NCI-H460 (cell line): ENCODE measurements around the gene SREK1IP1. TPM values are rescaled to one million over a fixed set of nuclear protein-coding genes. Genes with fewer than 3 reads are reported as not detected.
"Not testable (repeated sequence)": the region's sequence is repeated elsewhere in the genome, so short reads cannot be mapped to it uniquely, and the experiment has no call there.

Experiments
- DNase-seq: peaks from one replicate; pipeline ENCODE4 v3.0.0-alpha.2; 2016; ENCODE audit warnings: low read depth; ENCODE audit errors: extremely low read depth
- total RNA-seq: library from RNA; depleted of rRNA; stranded (reverse); fragments of >200 nt; shearing (Covaris generic); gene quantifications from 2 replicates; pipeline ENCODE4 v1.2.3, GENCODE V29; 2014

SREK1IP1 gene
- total RNA-seq, 1 experiment from 2014 or later: 9.1 TPM

DNA sequence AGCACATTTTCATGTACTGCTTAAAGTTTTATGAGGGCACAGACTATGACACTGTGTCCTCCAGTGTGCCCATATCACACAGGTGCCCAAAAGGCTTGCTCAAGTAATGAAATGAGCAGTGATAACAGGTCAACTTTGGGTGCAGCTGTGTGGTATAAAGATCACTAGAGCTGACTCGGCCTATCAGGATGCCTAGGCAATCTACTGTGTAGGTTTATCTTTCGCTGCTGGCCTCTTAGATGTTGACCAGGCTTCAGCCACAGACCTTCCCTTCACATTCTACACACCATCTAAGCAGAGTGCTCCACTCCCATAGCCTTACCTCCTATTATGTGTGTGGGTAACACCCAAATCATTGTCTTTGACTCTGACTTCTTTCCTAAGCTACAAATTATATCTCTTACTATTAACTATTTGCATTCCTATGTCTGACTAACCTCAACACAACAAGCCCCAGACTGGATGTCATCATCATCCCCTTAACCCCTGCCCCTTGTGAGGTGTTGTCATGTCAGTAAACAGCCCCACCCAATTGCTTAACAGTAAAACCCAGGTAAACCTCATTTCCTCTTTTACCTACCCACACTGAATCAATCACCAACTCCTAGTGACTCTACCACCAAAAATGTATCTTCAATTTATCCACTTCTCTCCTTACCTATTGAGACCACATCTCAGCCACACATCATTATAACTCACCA, 2.5 kb downstream of the SREK1IP1 start:
- DNase-seq: no peak

DNA sequence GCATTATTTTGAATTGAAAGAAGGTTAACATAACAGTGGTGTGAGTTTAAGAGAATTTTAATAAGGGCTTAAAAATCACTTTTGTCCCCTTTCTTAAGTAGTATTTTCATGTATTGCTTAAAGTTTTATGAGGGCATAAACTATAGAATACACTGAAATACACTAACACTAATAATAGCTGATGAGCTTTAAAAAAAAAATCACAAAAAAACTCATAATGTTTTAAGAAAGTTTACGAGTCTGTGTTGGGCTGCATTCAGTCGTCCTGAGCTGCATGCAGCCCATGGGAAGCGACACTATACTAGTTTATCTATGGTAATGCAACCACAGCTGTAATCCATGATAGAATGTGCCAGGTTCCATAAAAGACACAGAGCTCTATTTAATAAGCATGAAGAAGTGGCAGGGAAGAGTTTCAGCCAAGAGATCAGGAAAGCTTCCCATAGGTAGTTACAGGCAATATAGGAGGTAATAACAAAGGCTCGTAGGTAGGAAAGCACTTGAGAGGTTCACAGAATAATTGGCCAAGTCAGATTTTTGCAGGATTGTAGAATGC, 4.5 kb downstream of the SREK1IP1 start:
- DNase-seq: no peak

DNA sequence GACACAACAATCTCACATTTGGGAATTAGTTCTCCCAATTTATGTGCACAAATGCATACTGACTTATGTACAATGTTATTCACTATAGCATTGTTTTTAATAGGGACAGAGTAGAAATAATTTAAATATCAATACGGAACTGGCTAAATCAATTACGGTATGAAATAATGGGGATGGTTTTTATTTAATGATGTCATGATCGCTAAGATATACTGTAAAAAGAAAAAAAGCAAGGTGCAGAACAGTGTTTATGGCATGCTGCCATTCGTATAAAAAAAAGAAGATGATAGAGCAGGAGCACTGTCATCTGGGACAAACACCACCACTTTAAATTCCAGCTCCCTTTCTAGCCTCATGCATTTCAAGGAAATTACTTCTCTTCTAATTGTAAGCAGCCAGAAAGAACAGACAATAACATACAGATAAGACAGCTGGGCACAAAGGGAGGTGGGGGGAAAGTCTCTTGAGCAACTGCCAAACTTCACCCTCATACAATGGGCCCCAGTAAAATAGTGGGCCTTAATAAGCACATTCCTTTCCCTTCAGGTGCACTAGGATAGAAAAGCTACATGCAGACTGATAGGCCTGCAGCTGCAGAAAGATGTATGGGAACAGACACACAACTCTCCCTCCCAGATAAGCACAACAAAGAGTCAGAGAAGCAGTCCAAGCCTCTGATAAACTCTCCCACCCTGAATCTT, 8.4 kb downstream of the SREK1IP1 start:
- no peak for DNase-seq

DNA sequence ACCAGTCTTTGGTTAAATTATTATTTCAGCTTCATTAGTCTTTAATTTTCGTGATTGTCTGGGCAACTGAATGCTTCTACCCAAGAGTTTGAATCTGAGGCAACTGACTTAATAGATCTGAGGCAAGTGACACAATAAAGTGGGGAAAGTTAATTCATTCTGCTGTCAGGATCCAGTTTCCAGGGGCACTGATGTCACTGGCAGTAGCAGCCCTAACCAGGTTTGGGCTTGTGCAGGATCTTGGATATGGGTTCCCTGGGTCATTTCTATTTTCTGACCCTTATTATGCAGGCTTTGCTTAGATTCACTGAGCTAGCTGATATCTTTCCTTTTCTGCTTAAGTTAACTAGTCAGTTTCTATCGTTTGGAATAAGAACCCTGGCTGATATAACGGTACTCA, 9.6 kb downstream of the SREK1IP1 start:
- no peak for DNase-seq

DNA sequence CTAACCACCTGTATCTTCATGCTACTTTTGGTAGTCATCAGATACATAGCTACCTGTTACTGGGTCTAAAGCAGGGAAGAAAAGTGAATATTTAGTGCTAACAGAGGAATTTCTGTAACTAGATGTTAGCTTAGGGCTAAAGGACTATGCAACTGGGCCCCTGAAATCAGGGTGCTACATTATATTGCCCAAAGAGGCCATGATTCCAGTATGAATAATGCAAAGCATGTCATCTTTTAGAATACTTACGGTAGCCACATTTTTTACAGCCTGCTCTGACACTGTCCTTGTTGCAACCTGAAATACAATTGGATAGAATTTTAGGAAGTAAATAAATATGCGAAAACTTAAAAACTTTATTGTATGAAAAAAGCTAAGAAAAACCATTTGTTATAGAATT, 14.4 kb downstream of the SREK1IP1 start:
- no peak for DNase-seq

DNA sequence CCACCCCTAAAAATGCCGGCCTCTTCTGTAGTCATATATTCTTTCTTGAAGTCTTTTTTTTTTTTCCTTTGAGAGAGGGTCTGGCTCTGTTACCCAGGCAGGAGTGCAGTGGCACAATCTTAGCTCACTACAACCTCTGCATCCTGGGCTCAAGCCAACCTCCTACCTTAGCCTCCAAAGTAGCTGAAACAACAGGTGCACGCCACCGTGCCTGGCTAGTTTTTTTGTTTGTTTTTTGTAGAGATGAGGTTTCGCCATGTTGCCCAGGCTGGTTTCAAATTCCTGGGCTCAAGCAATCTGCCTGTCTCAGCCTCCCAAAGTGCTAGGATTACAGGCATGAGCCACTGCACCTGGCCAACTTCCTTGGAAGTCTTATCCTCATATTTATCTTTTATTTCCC, 19.1 kb downstream of the SREK1IP1 start:
- DNase-seq: no peak

DNA sequence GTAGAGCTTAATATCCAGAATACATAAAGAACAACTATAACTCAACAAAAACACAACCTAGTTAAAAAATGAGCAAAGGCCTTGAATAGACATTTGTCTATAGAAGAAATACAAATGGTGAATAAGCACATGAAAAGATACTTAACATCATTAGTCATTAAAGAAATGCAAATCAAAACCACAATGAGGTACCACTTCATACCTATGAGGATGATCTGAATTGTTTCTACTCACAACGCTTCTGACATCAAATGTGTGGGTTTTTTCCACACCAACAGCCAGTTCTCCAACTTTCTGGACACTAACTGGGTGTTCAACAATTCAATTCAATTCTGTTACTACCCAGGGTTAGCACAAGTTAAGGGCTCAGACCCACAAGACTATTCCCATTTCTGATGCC, 22.0 kb downstream of the SREK1IP1 start:
- DNase-seq: no peak

DNA sequence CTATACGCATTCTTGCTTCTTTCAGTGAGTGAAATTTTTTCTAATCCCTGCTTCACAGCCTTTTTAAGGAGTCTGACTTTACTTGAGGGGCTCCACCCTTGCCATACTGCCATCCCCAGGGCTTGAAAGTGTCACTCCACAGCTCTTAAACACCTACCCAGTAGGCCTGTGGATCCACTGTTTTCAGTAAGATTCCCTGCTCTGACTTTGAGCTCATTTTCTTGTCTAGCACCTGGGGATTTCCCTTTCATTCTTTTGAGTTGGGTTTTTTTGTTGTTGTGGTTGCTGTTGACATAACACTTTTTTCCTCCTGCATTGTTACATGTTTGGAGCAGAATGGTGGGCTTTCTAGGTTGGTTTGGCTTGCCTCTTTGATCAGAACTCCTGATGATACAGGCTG, 23.6 kb downstream of the SREK1IP1 start:
- DNase-seq: no peak

DNA sequence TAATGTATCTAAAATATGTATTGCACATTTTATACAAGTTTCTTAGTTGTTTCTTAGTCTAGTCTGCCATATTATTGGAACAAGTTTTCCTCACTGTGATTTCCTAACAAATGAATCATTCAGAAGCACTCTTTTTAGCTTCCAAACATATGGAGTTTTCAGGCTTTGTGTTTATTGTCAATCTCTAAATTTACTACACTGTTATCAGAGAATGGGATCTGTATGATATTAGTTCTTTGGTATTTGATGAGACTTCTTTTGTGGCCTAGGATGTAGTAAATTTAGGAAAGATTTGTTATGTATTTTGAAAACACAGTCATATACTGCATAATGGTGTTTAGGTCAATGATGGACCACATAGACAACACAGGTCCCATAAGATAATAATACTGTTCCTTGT, 25.7 kb downstream of the SREK1IP1 start:
- DNase-seq: no peak

DNA sequence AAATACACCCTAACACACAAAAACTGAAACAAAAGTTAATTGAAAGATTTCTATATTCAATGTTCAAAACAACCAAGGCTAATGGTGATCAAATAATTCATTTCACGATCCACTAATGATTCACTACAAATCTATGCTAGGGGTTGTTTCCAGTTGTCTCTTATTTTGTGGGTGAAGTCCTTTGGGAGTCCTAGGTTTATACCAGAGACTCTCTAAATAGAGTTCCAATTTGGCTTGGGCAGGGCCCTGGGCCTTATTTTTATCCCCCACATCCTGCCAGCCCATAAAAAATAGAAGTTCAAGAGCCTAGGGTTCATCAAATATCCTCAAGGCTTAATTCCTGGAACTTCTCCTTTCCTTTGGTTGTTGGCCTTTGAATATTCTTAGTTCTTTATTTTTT, 26.1 kb downstream of the SREK1IP1 start:
- DNase-seq: no peak

DNA sequence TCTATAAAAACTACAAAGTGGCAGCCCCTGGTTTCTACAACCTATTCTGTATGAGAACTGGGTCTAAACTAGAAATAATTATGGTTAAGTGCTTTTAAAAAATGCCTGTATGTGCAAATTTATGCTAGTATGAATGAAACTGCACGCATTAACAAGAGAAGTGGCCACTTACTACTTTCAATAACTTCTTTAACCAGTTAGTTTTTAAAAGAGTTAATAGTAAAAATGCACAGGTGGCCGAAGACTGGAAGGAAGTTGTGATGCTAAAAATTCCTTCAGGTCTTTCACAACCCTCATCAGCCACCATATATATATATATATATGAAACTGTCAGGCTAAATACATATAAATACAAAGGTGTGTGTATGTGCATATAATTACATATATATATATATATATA, 41.3 kb downstream of the SREK1IP1 start:
- DNase-seq: no peak

DNA sequence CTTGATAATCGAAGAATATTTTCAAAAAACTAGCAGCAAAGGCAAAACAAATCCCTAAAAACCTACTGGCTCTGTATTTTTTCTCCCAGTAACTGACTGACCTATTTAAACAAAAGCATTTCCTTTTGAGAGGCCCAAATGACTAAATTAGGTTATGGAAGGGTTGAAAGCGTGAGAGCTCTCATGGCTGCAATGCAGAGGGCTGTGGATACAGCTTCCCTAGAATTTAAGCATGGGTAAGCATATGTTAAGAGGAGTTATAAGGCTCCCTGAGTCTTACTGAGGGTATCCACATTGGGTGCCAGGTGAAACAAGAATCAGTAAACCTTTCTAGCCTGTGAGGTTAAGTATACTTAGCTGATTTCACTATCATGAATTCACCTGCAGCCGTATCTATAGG, 45.9 kb downstream of the SREK1IP1 start:
- DNase-seq: no peak

DNA sequence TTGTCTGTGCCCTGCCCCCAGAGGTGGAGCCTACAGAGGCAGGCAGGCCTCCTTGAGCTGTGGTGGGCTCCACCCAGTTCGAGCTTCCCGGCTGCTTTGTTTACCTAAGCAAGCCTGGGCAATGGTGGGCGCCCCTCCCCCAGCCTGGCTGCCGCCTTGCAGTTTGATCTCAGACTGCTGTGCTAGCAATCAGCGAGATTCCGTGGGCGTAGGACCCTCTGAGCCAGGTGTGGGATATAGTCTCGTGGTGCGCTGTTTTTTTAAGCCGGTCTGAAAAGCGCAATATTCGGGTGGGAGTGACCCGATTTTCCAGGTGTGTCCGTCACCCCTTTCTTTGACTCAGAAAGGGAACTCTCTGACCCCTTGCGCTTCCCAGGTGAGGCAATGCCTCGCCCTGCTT, 54.0 kb downstream of the SREK1IP1 start:
- not testable (repeated sequence) for DNase-seq

DNA sequence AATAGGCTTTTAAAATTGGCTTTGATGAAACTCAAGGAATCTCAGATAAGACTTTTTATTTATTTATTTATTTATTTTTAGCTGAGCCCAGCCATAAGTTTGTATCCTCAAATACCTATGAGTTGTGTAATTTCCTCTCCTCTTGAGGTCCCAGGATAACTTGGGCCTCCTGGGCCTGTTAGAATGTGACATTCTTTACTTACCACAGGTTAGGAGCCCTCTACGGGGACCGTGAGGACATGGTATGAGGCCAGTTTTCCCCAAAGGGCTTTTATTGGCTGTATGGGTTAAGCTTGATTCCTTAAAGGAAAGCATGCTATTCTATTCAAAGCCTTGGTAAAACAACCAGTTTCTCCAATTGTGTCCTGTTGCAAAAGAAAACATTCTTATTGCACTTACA, 61.3 kb downstream of the SREK1IP1 start:
- DNase-seq: no peak

DNA sequence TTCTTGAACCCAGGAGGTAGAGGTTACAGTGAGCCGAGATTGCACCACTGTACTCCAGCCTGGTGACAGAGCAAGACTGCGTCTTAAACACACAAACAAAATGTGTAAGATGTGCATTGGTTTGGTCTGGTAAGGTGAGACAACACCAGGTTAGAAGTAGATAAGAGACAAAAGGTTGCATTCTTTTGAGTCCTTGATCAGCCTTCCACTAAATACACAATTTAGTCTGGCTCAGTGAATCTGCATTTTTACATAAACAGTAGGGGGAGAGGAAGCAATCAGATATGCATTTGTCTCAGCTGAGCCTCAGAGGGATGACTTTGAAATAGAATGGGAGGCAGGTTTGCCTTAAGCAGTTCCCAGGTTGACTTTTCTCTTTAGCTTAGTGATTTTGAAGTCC, 62.4 kb downstream of the SREK1IP1 start:
- not testable (repeated sequence) for DNase-seq

DNA sequence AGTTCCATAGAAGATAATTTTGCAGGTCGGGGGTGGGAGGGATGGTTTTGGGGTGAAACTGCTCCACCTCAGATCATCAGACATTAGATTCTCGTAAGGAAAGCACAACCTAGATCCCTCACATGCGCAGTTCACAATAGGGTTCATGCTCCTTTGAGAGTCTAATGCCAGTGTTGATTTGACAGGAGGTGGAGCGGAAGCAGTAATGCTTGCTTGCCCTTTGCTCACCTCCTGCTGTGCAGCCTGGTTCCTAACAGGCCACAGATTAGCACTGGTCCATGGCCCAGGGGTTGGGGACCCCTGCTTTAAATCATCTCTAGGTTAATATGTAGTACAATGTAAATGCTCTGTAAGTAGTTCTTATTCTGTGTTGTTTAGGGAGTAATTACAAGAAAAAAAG, 67.7 kb downstream of the SREK1IP1 start:
- no peak for DNase-seq

DNA sequence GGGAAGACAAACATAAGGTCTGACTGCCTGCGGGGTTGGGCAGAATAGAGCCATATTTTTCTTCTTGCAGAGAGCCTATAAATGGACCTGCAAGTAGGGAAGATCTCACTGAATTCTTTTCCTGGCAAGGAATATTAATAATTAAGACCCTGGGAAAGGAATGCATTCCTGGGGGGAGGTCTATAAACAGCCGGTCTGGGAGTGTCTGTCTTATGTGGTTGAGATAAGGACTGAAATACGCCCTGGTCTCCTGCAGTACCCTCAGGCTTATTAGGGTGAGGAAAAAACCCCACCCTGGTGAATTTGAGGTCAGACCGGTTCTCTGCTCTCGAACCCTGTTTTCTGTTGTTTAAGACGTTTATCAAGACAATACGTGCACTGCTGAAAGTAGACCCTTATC, 72.1 kb downstream of the SREK1IP1 start:
- not testable (repeated sequence) for DNase-seq

DNA sequence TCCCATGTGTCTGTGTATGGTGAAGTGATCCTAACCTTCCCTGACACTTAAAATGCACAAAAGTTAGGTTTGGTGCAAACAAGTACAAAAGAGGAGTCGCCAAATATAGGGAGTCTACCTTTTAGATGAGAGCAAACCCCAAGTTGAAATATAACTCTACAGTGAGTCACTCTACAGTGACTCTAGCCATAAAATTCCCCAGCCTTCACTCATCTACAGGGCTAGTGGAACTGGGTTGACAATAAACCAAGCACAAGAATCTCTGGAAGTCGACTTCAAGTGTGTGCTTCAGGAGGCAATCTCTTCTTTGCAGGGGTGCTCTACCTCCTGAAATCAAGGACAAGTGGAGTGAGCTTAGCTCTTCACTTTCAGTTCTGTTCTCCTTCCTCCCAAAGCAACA, 74.9 kb downstream of the SREK1IP1 start:
- no peak for DNase-seq

DNA sequence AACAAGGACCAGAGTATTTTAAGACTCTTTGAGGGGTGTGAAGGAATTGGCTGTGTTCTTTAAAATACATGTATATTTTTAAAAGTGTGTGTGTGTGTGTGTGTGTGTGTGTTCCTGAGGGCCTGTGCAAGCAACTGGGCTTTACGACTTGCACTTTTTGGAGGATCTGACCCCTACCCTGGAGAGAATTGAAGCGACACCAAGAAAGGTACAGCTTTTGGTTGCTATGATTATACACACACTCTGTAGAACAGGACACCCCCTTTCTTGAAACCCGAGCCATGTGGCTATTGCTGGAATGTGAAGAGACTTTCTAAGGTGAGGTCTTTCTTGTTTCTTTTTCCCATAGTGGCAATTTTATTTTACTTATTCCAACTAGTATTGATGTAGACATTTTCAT, 77.2 kb downstream of the SREK1IP1 start:
- DNase-seq: no peak

DNA sequence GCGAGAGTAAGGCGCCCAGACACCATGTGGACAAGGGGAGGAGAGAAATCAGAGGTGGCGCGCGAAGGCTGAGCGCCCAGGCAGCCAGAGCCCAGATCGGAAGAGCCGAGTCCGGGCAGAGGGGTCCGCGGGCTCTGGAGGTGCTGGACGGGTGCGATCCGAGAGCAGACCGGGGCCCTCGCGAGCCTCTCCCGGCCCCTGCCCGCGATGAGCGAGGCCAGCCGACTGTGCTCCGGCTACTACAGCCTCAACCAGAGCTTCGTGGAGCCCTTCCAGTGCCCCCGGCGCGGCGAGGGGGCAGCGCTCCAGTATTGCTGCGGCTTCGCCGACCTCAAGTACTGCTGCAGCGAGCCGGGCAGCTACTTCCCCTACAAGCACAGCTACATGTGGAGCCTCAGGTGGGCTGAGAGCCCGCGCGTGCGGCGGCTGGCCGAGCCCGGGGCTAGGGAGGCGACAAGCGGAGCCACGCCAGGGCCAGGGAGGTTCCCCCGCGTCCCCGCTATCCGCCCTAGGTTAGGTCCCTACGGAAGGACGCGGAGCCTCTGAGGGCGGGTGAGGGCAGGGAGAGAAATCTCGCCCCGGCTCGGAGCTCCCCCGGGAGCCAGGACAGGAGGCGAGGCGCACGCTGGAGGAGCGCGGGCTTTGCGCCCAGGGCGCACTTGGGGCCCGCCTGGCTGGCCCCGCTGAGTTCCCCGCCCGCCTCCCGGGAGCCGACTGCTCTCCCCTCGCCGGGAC, 77.9 kb downstream of the SREK1IP1 start, which contains the start of gene SHISAL2B:
Gene SHISAL2B (plus strand): TSS at position 87 of the 735 bp plus-strand sequence. CDS start 121 bp downstream, at position 208.
- no peak for DNase-seq

DNA sequence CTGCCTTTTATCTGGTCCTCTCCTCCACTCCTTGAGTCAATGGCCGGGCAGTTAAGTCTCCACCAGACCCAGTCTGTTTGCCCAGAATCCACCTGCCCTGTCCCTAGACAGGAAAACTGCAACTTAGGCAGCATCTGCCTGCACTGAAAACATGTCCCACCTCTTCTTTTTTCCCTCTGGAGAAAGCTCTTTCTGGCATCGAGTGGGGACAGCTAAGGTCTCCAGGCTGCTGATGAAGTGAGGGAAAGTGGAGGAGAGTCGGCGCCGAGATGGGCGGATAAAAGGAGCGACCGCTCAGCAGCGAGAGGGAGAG, 78.4 kb downstream of the SREK1IP1 start:
- no peak for DNase-seq

DNA sequence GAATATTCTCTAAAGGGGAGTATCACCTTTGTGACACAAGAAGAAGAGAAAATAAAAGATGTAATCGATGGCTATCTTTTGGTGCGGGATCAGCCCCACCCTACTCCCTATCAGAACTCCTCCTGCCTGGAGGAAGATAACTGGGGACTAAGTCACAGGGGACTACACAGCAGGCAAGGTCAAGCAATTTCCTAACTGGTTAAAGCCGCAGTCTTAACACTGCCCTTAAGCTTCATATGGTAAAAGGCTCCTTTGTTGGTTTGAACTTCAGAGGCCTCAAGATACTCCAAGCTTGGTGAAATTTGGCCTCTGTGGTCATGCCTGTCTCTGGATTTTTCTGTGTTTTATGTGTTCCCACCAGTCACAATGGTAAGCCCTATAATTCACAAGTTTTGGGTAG, 79.5 kb downstream of the SREK1IP1 start:
- DNase-seq: no peak
